Glutamatergic neuron (in vitro differentiated cells): ENCODE measurements around the gene VKORC1L1. TPM values are rescaled to one million over a fixed set of nuclear protein-coding genes. Genes with fewer than 3 reads are reported as not detected.

Experiments
- DNase-seq: peaks from one replicate; pipeline ENCODE4 v3.0.0; 2022
- H3K27ac Mint-ChIP-seq: one replicate; pipeline ENCODE4 v1.8.0; 2020; ENCODE audit warnings: mild to moderate bottlenecking, mixed read lengths, inconsistent platforms; ENCODE audit not compliant: unreplicated experiment
- H3K27me3 Mint-ChIP-seq: one replicate; pipeline ENCODE4 v1.8.0; 2020; ENCODE audit warnings: mild to moderate bottlenecking, moderate library complexity, mixed read lengths, inconsistent platforms; ENCODE audit not compliant: unreplicated experiment
- H3K36me3 Mint-ChIP-seq: one replicate; pipeline ENCODE4 v1.8.0; 2020; ENCODE audit warnings: mild to moderate bottlenecking, mixed read lengths, inconsistent platforms; ENCODE audit not compliant: unreplicated experiment
- H3K4me1 Mint-ChIP-seq: one replicate; pipeline ENCODE4 v1.8.0; 2020; ENCODE audit warnings: mild to moderate bottlenecking, low read depth, mixed read lengths, inconsistent platforms; ENCODE audit not compliant: unreplicated experiment
- H3K4me3 Mint-ChIP-seq: one replicate; pipeline ENCODE4 v1.8.0; 2020; ENCODE audit warnings: mild to moderate bottlenecking, mixed read lengths, inconsistent platforms; ENCODE audit not compliant: unreplicated experiment
- H3K9me3 Mint-ChIP-seq: one replicate; pipeline ENCODE4 v1.8.0; 2020; ENCODE audit warnings: mild to moderate bottlenecking, moderate library complexity, mixed read lengths, inconsistent platforms; ENCODE audit not compliant: unreplicated experiment
- CTCF ChIP-seq: fragments of 200-600 bp; sonication (generic); IDR thresholded peaks from one replicate; pipeline ENCODE4 v1.5.0; 2021; ENCODE audit not compliant: partially characterized antibody, unreplicated experiment
- total RNA-seq: library from RNA; stranded (reverse); fragmentation: NEBNext Ultra II Directional; extraction: Animal tissue kit (Norgen Biotek cat#: 25700); gene quantifications from one replicate; pipeline ENCODE4 v1.2.1, GENCODE V29; 2021; ENCODE audit not compliant: unreplicated experiment

VKORC1L1 gene
- total RNA-seq, 1 donor from 2014 or later: 17.0 TPM

GRCh38 chr7:65924193-65924592, 51.3 kb downstream of the VKORC1L1 start:
- H3K9me3 Mint-ChIP-seq: no peaks in the 10 kb centered on the region
- no peak for TF ChIP-seq CTCF
- H3K36me3 Mint-ChIP-seq: no peaks in the 10 kb centered on the region
- no peak overlapping the region for H3K27ac Mint-ChIP-seq
- H3K4me3 Mint-ChIP-seq: no peak overlapping the region
- peaks cover 2% of the 10 kb centered on the region for H3K27me3 Mint-ChIP-seq
- no peaks in the 10 kb centered on the region for H3K4me1 Mint-ChIP-seq
- no peak for DNase-seq

GRCh38 chr7:65925040-65925439, 52.2 kb downstream of the VKORC1L1 start:
- TF ChIP-seq CTCF: no peak
- no peak overlapping the region for H3K27ac Mint-ChIP-seq
- no peak for DNase-seq
- H3K36me3 Mint-ChIP-seq: no peaks in the 10 kb centered on the region
- no peak overlapping the region for H3K4me3 Mint-ChIP-seq
- H3K9me3 Mint-ChIP-seq: no peaks in the 10 kb centered on the region
- peaks cover 2% of the 10 kb centered on the region for H3K27me3 Mint-ChIP-seq
- H3K4me1 Mint-ChIP-seq: no peaks in the 10 kb centered on the region

- H3K27ac Mint-ChIP-seq: no peak overlapping the region
- no peak for TF ChIP-seq CTCF
- H3K27me3 Mint-ChIP-seq: peaks cover 2% of the 10 kb centered on the region
- no peaks in the 10 kb centered on the region for H3K36me3 Mint-ChIP-seq
- no peak for DNase-seq
- no peak overlapping the region for H3K4me3 Mint-ChIP-seq
- H3K4me1 Mint-ChIP-seq: no peaks in the 10 kb centered on the region
- H3K9me3 Mint-ChIP-seq: no peaks in the 10 kb centered on the region
These were observed 53.7 kb downstream of the VKORC1L1 start for GRCh38 chr7:65926588-65926987.

- Mint-ChIP-seq H3K9me3 (no peaks in the 10 kb centered on the region), H3K4me1 (no peaks in the 10 kb centered on the region), H3K27ac (no peak overlapping the region), H3K36me3 (no peaks in the 10 kb centered on the region), H3K4me3 (no peak overlapping the region), H3K27me3 (no peaks in the 10 kb centered on the region)
- DNase-seq: no peak
- TF ChIP-seq CTCF: no peak
These were observed 54.9 kb downstream of the VKORC1L1 start for GRCh38 chr7:65927489-65928448.

- no peak for DNase-seq
- Mint-ChIP-seq H3K36me3 (peaks cover 11% of the 10 kb centered on the region), H3K4me1 (no peaks in the 10 kb centered on the region), H3K9me3 (peaks cover 2% of the 10 kb centered on the region), H3K27me3 (no peaks in the 10 kb centered on the region), H3K27ac (no peak overlapping the region), H3K4me3 (no peak overlapping the region)
- no peak for TF ChIP-seq CTCF
These were observed 58.8 kb downstream of the VKORC1L1 start for GRCh38 chr7:65931685-65932084.
